Activated CD4-positive, alpha-beta T cell treated with anti-CD3 and anti-CD28 coated beads for 24 hours (primary cell): ENCODE data around the gene RBM17.
"Not testable (repeated sequence)": the region's sequence is repeated elsewhere in the genome, so short reads cannot be mapped to it uniquely, and the experiment has no call there.

Experiments used
- DNase-seq, 2 donors: peaks; one replicate each; pipeline ENCODE4 v3.0.0-alpha.2; 2020; ENCODE audit warnings: low read depth in 2 of 2

Gene RBM17

DNA sequence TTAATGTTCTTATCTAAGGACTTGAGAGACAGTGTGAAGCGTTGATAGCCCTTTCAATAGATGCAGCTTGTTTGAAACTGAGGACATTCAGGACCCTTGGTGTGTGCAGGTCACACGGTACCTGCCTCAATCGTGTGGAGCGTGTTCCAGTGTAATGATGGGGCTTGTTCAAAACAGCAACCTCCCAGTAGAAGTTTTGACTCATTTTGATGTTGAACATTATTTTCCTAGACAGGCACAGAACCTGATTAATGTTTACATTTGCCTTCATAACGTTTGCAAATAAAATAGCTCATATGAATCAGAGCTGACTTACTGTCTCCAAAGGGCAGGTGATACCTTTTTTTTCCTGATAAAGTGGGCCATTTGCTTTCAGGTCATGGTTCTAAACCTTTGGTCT lies 21.3 kb downstream of the RBM17 start:
- DNase-seq, result no peak

DNA sequence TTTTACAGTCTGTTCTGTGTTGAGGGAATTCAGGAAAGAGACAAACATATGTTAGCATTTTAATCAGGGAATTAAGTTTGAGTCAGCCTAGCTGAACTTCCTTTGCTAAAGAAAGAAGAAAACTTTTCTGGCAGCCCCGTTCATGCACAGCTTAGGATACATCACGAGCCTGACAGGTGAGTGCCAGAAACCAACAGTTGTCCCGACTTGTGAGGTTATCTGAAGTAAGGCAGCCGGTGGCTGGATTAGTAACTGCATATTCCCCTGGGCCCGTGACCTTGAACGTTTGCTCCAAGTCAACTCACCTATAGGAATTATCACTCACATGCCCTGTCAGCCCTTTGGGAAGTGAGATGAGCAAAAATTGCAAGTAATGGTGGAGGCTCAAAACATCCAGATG lies 24.1 kb downstream of the RBM17 start:
- DNase-seq, result no peak

GRCh38 chr10:6114299-6114698 lies 25.5 kb downstream of the RBM17 start:
- DNase-seq, result no peak

DNA sequence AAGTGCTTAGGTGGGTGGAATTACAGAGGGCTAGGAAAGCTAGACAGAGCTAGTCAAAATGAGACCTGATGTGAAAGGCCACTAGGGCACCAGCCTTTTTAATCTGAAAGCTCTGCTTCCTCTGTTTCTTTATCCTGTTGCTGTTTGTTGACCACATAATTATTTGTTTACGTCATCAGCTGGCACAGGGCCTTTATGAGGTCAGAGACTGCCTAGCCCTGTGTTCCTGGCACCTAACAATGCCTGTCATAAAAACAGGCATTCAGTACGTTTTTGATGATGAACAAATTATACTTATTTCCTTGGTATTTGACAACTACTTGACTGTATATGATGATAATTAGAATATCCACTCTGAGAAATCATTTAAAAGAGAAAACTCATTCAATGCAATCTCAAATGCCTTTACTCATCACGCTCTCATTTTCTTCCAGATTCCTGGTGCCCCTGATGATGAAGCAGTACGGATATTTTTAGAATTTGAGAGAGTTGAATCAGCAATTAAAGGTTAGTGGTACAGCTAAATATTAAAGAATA lies 26.0 kb downstream of the RBM17 start:
- no peak for DNase-seq

DNA sequence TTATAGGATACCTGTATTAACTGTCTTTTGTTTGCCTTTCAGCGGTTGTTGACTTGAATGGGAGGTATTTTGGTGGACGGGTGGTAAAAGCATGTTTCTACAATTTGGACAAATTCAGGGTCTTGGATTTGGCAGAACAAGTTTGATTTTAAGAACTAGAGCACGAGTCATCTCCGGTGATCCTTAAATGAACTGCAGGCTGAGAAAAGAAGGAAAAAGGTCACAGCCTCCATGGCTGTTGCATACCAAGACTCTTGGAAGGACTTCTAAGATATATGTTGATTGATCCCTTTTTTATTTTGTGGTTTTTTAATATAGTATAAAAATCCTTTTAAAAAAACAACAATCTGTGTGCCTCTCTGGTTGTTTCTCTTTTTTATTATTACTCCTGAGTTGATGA lies 26.6 kb downstream of the RBM17 start:
- DNase-seq, result no peak

GRCh38 chr10:6115824-6116350 lies 27.1 kb downstream of the RBM17 start:
- no peak for DNase-seq

GRCh38 chr10:6116806-6117205 lies 28.0 kb downstream of the RBM17 start:
- no peak for DNase-seq

- no peak for DNase-seq
Observed at GRCh38 chr10:6117711-6118110, 28.9 kb downstream of the RBM17 start.

- DNase-seq, result no peak
Observed at GRCh38 chr10:6119423-6119822, 30.6 kb downstream of the RBM17 start.

DNA sequence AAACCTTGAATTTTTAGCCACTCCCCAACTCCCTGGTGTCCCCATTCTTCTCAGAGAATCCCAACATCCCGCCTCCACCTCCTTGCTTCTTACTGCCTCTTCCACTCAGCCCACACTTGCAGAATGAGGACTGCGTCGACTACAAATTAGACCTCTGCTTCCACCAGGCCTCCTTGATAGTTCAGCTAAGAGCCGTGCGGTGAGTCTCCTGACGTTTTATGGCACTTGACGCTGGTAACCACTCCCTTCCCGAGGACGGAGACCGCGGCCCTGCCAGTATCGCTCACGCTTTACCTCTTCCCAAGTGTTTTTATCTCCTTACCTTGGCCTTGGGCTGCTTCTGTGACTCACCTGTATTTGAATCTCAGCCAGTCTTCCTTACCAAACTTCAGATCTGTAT lies 31.1 kb downstream of the RBM17 start:
- no peak for DNase-seq

GRCh38 chr10:6120691-6121090 lies 31.9 kb downstream of the RBM17 start:
- no peak for DNase-seq

- no peak for DNase-seq
Observed at GRCh38 chr10:6121146-6121545, 32.3 kb downstream of the RBM17 start.

DNA sequence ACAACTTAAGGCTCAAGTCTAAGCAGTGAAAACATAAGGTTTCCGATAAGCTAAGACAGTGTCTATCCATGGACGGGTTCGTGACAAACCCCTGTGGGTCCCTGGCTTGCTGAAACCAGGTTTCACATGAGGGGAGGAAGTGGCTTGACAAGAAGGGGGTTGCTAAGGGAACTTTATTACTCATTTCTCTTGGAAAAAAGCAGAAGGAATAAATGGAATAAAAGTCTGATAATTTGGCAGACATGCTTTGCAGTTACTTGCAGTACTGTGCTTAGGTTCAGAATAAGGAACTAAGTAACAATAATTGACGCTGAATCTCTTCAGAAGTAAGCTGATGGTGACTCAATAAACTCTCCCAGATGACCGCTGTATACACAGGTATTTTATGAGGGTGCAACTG lies 34.7 kb downstream of the RBM17 start:
- no peak for DNase-seq

- no peak for DNase-seq
Observed at GRCh38 chr10:6124666-6125065, 35.8 kb downstream of the RBM17 start.

DNA sequence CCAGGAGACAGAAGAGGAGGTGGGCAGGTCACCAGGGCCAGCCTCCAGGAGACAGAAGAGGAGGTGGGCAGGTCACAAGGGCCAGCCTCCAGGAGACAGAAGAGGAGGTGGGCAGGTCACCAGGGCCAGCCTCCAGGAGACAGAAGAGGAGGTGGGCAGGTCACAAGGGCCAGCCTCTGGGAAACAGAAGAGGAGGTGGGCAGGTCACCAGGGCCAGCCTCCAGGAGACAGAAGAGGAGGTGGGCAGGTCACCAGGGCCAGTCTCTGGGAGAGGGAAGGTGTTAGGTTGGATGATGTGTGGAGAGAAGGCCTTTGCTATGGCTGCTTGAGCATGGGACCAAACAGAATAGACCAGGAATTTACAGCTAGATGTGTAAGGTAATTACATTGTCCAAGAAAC lies 38.6 kb downstream of the RBM17 start:
- DNase-seq, result not testable (repeated sequence)

DNA sequence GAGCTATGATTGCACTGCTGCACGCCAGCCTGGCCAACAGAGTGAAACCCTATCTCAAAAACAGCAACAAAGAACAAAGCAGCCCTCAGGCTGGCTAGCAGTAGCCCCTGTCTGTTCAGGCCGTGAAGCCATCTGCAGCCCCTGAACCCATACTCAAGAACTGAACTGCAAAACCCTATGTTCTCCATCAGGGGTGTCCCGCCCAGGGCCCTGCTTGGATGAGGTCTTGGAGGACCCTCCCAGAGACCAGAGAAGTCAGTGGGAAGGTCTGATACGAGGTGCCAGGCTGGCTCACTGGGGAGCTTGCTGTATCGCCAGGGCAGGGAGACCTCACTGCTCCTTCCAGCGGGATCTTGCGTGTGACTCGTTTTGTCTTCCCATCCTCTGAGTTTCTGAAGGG lies 39.3 kb downstream of the RBM17 start:
- DNase-seq, result no peak

GRCh38 chr10:6128591-6129251 lies 39.9 kb downstream of the RBM17 start:
- no peak for DNase-seq

- no peak for DNase-seq
Observed at GRCh38 chr10:6130848-6131470, 42.1 kb downstream of the RBM17 start.

DNA sequence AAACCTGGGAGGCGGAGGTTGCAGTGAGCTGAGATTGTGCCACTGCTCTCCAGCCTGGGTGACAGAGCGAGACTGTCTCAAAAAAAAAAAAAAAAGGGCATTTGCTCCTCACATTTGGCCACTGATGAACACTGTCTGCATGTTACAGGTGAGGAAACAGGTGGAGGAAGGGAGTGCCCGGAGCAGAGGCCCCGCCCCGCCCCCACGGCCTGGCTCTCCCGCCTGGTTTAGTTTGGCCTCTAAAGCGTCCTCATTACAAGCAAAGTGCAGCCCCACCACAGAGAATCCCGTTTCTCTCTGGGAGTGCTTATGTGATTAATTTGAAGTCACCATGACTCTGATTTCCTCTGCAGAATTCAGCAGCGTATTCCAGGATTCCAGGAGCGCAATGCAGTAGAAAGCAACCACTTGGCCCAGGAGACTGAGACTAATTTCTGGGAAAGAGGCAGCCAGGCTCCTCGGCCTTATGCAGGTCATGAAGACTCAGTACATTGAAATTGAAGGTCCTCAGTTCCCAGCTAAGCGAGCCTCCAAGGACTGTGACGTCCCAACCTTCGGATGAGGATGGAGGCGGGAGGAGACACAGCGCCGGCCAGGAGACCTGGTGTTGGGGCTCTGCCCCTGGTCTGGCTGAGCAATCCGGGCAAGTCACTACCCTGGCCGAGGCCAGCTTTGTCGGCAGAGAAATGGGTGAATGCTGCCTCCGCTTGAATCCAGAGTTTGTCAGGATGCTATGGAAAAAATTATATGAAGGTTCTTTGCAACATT lies 44.7 kb downstream of the RBM17 start:
- DNase-seq, result no peak

DNA sequence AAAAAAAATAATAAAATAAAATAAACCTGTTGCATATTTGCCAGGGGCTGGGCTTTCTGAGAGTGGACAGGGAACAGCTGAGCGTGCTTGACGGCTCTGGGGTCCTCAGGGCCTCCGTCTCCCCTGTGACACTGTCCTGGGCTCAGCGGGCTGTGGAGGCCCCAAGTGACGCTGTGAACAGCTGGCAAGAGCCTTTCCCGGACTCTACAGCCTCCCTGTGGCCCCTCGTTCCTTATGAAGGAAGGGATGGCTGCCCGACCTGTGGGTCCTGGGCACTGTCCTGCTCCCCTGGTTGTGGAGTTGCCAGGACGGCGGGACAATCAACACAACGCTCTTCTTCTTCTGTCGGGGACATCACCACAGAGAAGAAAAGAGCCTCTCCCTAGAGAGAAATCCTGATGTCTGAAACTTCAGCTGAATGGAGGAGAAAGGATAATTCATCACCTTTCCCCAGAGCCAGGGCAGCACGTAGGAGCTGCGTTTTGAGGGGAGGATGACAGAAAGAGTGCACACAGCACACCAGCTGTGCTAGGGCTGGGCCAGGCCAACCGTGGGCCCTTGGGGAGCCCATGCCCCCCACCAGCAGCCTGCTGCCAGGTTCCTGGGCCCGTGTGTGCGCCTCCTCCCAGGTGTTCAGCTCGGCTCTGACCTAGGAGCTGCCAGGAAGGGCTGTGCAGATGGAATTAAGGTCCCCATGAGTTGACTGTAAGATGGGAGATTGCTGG lies 45.4 kb downstream of the RBM17 start:
- no peak for DNase-seq

- no peak for DNase-seq
Observed at GRCh38 chr10:6135039-6135438, 46.2 kb downstream of the RBM17 start.

DNA sequence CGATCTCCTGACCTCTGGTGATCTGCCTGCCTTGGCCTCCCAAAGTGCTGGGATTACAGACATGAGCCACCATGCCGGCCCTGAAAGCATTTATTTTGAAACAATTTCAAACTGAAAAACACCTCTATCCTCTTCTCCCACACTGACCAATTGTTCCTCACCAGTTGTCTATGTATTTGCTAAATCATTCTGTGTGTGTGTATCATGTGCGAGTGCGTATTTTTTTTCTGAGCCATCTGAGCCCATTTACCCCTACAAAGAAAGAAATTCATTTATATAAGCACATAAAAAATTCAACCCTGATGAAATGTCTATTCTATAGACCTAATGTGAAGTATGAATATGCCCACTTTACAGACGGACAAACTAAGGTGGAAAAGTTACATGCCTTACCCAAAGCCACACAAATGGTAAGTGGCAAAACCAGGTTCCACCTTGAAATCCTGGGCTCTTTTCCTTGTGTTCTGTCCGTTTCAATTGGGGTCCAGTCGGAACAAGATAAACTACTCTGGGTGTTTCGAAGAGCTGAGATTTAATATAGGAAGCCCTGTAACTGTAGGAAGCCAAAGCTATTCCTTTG lies 46.8 kb downstream of the RBM17 start:
- no peak for DNase-seq
